Measurements from ENCODE around the gene PTPRM.

The PTPRM gene

DNA sequence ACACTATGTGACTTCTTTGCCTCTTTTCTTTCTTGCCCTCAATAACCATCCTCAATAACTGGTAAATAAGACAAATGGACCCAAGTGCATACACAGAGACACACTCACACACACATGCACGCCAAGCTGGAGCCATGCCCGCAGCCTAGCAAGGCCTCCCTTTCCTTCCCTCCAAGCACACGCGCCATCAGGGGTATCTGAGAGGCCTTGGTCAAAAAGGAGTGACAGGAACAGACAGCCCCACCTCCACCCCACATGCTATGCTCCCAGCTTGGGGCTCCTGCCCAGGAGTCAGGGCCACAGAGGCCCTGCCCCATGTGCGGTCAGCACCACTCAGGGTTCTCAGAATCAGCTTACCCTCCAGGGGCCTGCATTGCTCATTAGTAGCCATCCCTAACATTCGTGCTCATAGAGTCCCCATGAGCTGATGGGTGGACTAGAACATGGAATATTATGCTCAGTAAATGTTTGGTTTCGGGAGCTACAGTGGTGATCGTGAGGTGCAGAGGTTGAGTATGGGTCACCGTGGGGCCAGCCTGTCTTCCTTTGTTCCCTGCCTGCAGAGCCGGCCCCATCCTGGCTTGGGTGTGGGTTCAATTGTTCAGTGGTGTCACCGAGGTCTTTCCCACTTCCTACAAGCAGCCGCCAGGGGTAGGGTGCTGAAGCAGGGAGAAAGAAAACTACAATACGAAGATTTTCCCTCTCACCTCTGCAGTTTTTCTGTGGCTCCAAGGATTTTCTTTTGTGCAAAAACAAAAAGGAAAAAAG is 884.0 kb downstream of the PTPRM start (continued):
- no peak for TF ChIP-seq INSM2 (tag by site-specific recombination; IDR thresholded peaks at IDR 0.05)

- Histone ChIP-seq H3K9me3 (ENCODE audit: control insufficient read depth, insufficient read depth, low read depth, low read length) (no peaks in the 10 kb centered on the region), H3K27ac (ENCODE audit: extremely low read depth, low read depth, low read length) (no peak overlapping the region), H3K36me3 (ENCODE audit: control insufficient read depth in 2 of 2, insufficient read depth in 1 of 2, low read length in 2 of 2) (no peaks in the 10 kb centered on the region), H3K4me3 (ENCODE audit: low read depth, low read length) (no peak overlapping the region), H3K4me1 (ENCODE audit: control insufficient read depth, insufficient read depth, low read length) (no peaks in the 10 kb centered on the region)
- ChIA-PET POLR2A (no interaction called here), CTCF (no interaction called here)
- TF ChIP-seq, protein P1, sequence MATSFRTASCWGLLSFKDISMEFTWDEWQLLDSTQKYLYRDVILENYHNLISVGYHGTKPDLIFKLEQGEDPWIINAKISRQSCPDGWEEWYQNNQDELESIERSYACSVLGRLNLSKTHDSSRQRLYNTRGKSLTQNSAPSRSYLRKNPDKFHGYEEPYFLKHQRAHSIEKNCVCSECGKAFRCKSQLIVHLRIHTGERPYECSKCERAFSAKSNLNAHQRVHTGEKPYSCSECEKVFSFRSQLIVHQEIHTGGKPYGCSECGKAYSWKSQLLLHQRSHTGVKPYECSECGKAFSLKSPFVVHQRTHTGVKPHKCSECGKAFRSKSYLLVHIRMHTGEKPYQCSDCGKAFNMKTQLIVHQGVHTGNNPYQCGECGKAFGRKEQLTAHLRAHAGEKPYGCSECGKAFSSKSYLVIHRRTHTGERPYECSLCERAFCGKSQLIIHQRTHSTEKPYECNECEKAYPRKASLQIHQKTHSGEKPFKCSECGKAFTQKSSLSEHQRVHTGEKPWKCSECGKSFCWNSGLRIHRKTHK (tag by site-specific recombination; IDR thresholded peaks at IDR 0.05): no peak
- TF ChIP-seq ZNF423 (tag by site-specific recombination; IDR thresholded peaks at IDR 0.05) (no peak), SCRT1 (tag by site-specific recombination; IDR thresholded peaks at IDR 0.05; ENCODE audit: borderline replicate concordance) (no peak), TRIM28 (IDR thresholded peaks at IDR 0.05; ENCODE audit: borderline replicate concordance, low read length) (no peak), ZNF211 (tag by site-specific recombination; IDR thresholded peaks at IDR 0.05; ENCODE audit: low read depth) (no peak), ZNF549 (tag by site-specific recombination; IDR thresholded peaks at IDR 0.05) (no peak), ZNF324 (tag by site-specific recombination; IDR thresholded peaks at IDR 0.05) (no peak)
- TF ChIP-seq, protein P2, sequence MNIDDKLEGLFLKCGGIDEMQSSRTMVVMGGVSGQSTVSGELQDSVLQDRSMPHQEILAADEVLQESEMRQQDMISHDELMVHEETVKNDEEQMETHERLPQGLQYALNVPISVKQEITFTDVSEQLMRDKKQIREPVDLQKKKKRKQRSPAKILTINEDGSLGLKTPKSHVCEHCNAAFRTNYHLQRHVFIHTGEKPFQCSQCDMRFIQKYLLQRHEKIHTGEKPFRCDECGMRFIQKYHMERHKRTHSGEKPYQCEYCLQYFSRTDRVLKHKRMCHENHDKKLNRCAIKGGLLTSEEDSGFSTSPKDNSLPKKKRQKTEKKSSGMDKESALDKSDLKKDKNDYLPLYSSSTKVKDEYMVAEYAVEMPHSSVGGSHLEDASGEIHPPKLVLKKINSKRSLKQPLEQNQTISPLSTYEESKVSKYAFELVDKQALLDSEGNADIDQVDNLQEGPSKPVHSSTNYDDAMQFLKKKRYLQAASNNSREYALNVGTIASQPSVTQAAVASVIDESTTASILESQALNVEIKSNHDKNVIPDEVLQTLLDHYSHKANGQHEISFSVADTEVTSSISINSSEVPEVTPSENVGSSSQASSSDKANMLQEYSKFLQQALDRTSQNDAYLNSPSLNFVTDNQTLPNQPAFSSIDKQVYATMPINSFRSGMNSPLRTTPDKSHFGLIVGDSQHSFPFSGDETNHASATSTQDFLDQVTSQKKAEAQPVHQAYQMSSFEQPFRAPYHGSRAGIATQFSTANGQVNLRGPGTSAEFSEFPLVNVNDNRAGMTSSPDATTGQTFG (tag by site-specific recombination; IDR thresholded peaks at IDR 0.05; ENCODE audit: borderline replicate concordance): no peak
- TF ChIP-seq, protein P3, sequence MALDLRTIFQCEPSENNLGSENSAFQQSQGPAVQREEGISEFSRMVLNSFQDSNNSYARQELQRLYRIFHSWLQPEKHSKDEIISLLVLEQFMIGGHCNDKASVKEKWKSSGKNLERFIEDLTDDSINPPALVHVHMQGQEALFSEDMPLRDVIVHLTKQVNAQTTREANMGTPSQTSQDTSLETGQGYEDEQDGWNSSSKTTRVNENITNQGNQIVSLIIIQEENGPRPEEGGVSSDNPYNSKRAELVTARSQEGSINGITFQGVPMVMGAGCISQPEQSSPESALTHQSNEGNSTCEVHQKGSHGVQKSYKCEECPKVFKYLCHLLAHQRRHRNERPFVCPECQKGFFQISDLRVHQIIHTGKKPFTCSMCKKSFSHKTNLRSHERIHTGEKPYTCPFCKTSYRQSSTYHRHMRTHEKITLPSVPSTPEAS (tag by site-specific recombination; IDR thresholded peaks at IDR 0.05): no peak
Observed at GRCh38 chr18:8453528-8453927, 886.4 kb downstream of the PTPRM start.

DNA sequence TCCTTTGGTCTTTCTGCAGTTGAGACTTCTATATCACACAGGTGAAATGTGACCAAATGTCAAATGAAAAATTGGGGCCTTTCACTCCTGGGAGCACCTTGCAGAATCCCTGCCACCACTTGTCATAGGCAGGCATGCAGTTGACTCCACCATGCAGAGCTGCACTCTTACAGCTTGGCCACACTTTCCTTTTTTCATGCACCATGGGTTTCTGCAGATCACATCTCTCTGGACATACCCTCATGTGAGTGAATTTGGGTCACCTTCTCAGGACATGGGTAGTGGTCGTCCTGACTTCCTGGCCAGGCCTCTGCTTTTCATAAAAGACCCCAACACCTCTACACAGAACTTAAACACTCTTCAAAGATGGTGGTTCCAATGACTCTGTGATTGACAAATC is 887.0 kb downstream of the PTPRM start:
- Histone ChIP-seq H3K27ac (ENCODE audit: extremely low read depth, low read depth, low read length) (no peak overlapping the region), H3K36me3 (ENCODE audit: control insufficient read depth in 2 of 2, insufficient read depth in 1 of 2, low read length in 2 of 2) (no peaks in the 10 kb centered on the region), H3K4me3 (ENCODE audit: low read depth, low read length) (no peak overlapping the region), H3K4me1 (ENCODE audit: control insufficient read depth, insufficient read depth, low read length) (no peaks in the 10 kb centered on the region), H3K9me3 (ENCODE audit: control insufficient read depth, insufficient read depth, low read depth, low read length) (no peaks in the 10 kb centered on the region)
- ChIA-PET POLR2A (no interaction called here), CTCF (no interaction called here)
- TF ChIP-seq HIC1 (tag by site-specific recombination; IDR thresholded peaks at IDR 0.05) (no peak), ZNF560 (tag by site-specific recombination; IDR thresholded peaks at IDR 0.05; ENCODE audit: borderline replicate concordance) (no peak), ZNF140 (tag by site-specific recombination; IDR thresholded peaks at IDR 0.05) (no peak), ZNF10 (tag by site-specific recombination; IDR thresholded peaks at IDR 0.05) (no peak), ZNF571 (tag by site-specific recombination; IDR thresholded peaks at IDR 0.05) (no peak)
- TF ChIP-seq, protein P4, sequence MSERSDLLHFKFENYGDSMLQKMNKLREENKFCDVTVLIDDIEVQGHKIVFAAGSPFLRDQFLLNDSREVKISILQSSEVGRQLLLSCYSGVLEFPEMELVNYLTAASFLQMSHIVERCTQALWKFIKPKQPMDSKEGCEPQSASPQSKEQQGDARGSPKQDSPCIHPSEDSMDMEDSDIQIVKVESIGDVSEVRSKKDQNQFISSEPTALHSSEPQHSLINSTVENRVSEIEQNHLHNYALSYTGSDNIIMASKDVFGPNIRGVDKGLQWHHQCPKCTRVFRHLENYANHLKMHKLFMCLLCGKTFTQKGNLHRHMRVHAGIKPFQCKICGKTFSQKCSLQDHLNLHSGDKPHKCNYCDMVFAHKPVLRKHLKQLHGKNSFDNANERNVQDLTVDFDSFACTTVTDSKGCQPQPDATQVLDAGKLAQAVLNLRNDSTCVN (tag by site-specific recombination; optimal IDR thresholded peaks at IDR 0.05): no peak
- TF ChIP-seq, protein P5, sequence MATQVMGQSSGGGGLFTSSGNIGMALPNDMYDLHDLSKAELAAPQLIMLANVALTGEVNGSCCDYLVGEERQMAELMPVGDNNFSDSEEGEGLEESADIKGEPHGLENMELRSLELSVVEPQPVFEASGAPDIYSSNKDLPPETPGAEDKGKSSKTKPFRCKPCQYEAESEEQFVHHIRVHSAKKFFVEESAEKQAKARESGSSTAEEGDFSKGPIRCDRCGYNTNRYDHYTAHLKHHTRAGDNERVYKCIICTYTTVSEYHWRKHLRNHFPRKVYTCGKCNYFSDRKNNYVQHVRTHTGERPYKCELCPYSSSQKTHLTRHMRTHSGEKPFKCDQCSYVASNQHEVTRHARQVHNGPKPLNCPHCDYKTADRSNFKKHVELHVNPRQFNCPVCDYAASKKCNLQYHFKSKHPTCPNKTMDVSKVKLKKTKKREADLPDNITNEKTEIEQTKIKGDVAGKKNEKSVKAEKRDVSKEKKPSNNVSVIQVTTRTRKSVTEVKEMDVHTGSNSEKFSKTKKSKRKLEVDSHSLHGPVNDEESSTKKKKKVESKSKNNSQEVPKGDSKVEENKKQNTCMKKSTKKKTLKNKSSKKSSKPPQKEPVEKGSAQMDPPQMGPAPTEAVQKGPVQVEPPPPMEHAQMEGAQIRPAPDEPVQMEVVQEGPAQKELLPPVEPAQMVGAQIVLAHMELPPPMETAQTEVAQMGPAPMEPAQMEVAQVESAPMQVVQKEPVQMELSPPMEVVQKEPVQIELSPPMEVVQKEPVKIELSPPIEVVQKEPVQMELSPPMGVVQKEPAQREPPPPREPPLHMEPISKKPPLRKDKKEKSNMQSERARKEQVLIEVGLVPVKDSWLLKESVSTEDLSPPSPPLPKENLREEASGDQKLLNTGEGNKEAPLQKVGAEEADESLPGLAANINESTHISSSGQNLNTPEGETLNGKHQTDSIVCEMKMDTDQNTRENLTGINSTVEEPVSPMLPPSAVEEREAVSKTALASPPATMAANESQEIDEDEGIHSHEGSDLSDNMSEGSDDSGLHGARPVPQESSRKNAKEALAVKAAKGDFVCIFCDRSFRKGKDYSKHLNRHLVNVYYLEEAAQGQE (tag by site-specific recombination; IDR thresholded peaks at IDR 0.05): no peak

Measured in HEK293 (cell line).